A673 (cell line): ENCODE measurements around the gene KAT14. TPM values are rescaled to one million over a fixed set of nuclear protein-coding genes. Genes with fewer than 3 reads are reported as not detected.
A peak's percentile ranks its signal among the peaks of the same experiment; 100 is the strongest.
"Not testable (repeated sequence)": the region's sequence is repeated elsewhere in the genome, so short reads cannot be mapped to it uniquely, and the experiment has no call there.

Experiments
- BruUV-seq: library from RNA; stranded (reverse); fragments of 400-500 nt; replicated peaks from 2 replicates; lab custom pipeline; 2021; lab: Mats Ljungman, UMichigan
- CTCF ChIA-PET: fragments of 300-600 bp; sonication (Branson Sonifier 250); formaldehyde crosslinking; loops from one replicate; lab custom pipeline; 2022; ENCODE audit warnings: antibody characterized with exemption; lab: Charles Lee
- POLR2A ChIA-PET: fragments of 300-600 bp; sonication (Branson Sonifier 250); formaldehyde crosslinking; loops from one replicate; lab custom pipeline; 2022; ENCODE audit warnings: antibody characterized with exemption; ENCODE audit not compliant: low non-redundant PET; lab: Charles Lee
- DNase-seq: peaks from one replicate; pipeline ENCODE4 v3.0.0-alpha.2; 2015; ENCODE audit warnings: low spot score
- H3K27ac ChIP-seq: fragments of 200-600 bp; sonication (generic); 2 replicates; pipeline ENCODE4 v1.5.1; 2016; ENCODE audit warnings: mixed run types, low read depth, mild to moderate bottlenecking, mixed read lengths, antibody characterized with exemption, low read length; ENCODE audit not compliant: poor library complexity, severe bottlenecking
- H3K27me3 ChIP-seq: fragments of 200-600 bp; sonication (generic); replicated peaks from 2 replicates; pipeline ENCODE4 v1.6.1; 2017; ENCODE audit warnings: mixed run types, low read depth, mild to moderate bottlenecking, mixed read lengths, antibody characterized with exemption, low read length; ENCODE audit not compliant: insufficient read depth, poor library complexity
- H3K36me3 ChIP-seq: fragments of 200-600 bp; sonication (generic); 2 replicates; pipeline ENCODE4 v1.6.1; 2016; ENCODE audit warnings: mixed run types, mild to moderate bottlenecking, mixed read lengths, antibody characterized with exemption, low read length; ENCODE audit not compliant: insufficient read depth, poor library complexity, severe bottlenecking
- H3K4me1 ChIP-seq: fragments of 200-600 bp; sonication (generic); 2 replicates; pipeline ENCODE4 v1.6.1; 2017; ENCODE audit warnings: mixed run types, mild to moderate bottlenecking, mixed read lengths, antibody characterized with exemption, low read length; ENCODE audit not compliant: insufficient read depth, poor library complexity, severe bottlenecking
- H3K4me3 ChIP-seq: fragments of 200-600 bp; sonication (generic); 2 replicates; pipeline ENCODE4 v1.5.1; 2016; ENCODE audit warnings: low read depth, mixed run types, mild to moderate bottlenecking, mixed read lengths, low read length; ENCODE audit not compliant: poor library complexity, severe bottlenecking
- H3K9me3 ChIP-seq: fragments of 200-600 bp; sonication (generic); 2 replicates; pipeline ENCODE4 v1.6.1; 2016; ENCODE audit warnings: mixed run types, low read depth, mild to moderate bottlenecking, mixed read lengths, antibody characterized with exemption, low read length; ENCODE audit not compliant: poor library complexity, severe bottlenecking
- EZH2 ChIP-seq: fragments of 200-600 bp; sonication (generic); IDR thresholded peaks from 2 replicates; pipeline ENCODE4 v1.6.1; 2017; ENCODE audit warnings: borderline replicate concordance, low read depth, mild to moderate bottlenecking, mixed read lengths, antibody characterized with exemption, low read length; ENCODE audit not compliant: poor library complexity, severe bottlenecking
- intact Hi-C: fragments of 100-400 bp; cut with micrococcal nuclease; formaldehyde crosslinking; loops from one replicate; pipeline ENCODE4 v1.10.0; 2022; ENCODE audit not compliant: unreplicated experiment
- total RNA-seq: library from RNA; stranded (reverse); gene quantifications from 2 replicates; pipeline ENCODE4 v1.2.3, GENCODE V29; 2021
- TF ChIP-seq, protein P1 (sequence below): fragments of 300-800, 200-600 bp; sonication (generic); conservative IDR thresholded peaks from 2 replicates; pipeline ENCODE4 v1.5.1; 2017; ENCODE audit warnings: low read depth, mild to moderate bottlenecking, antibody characterized with exemption, low read length, moderate library complexity, mixed read lengths

Gene KAT14
- total RNA-seq, 1 experiment from 2014 or later, result 20.6 TPM

DNA sequence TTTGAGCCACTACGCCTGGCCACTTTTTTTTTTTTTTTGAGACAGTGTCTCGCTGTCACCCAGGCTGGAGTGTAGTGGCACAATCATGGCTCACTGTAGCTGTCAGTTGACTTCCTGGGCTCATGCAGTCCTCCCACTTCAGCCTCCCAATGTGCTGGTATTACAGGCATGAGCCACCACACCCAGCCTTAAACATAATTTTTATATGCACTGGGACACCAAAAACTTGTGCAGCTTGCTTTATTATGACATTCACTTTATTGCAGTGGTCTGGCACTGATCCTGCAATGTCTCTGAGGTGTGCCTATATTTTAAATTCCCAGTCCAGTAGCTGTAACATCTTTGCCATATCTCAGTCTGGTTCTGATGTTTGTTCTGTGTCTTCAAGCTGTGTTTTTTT lies 34.7 kb downstream of the KAT14 start:
- no peak for DNase-seq
- H3K9me3 ChIP-seq, result no peaks in the 10 kb centered on the region
- no peak overlapping the region for H3K4me3 ChIP-seq
- BruUV-seq, result no TSS peak
- CTCF ChIA-PET, result no interaction called here
- H3K27me3 ChIP-seq, result no peaks in the 10 kb centered on the region
- no peak overlapping the region for H3K27ac ChIP-seq
- no peaks in the 10 kb centered on the region for H3K4me1 ChIP-seq
- POLR2A ChIA-PET, result no interaction called here
- intact Hi-C loops, result no loop called here
- peaks cover 2% of the 10 kb centered on the region for H3K36me3 ChIP-seq
- no peak for TF ChIP-seq EZH2
- TF ChIP-seq, protein P1, sequence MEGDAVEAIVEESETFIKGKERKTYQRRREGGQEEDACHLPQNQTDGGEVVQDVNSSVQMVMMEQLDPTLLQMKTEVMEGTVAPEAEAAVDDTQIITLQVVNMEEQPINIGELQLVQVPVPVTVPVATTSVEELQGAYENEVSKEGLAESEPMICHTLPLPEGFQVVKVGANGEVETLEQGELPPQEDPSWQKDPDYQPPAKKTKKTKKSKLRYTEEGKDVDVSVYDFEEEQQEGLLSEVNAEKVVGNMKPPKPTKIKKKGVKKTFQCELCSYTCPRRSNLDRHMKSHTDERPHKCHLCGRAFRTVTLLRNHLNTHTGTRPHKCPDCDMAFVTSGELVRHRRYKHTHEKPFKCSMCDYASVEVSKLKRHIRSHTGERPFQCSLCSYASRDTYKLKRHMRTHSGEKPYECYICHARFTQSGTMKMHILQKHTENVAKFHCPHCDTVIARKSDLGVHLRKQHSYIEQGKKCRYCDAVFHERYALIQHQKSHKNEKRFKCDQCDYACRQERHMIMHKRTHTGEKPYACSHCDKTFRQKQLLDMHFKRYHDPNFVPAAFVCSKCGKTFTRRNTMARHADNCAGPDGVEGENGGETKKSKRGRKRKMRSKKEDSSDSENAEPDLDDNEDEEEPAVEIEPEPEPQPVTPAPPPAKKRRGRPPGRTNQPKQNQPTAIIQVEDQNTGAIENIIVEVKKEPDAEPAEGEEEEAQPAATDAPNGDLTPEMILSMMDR, result no peak

DNA sequence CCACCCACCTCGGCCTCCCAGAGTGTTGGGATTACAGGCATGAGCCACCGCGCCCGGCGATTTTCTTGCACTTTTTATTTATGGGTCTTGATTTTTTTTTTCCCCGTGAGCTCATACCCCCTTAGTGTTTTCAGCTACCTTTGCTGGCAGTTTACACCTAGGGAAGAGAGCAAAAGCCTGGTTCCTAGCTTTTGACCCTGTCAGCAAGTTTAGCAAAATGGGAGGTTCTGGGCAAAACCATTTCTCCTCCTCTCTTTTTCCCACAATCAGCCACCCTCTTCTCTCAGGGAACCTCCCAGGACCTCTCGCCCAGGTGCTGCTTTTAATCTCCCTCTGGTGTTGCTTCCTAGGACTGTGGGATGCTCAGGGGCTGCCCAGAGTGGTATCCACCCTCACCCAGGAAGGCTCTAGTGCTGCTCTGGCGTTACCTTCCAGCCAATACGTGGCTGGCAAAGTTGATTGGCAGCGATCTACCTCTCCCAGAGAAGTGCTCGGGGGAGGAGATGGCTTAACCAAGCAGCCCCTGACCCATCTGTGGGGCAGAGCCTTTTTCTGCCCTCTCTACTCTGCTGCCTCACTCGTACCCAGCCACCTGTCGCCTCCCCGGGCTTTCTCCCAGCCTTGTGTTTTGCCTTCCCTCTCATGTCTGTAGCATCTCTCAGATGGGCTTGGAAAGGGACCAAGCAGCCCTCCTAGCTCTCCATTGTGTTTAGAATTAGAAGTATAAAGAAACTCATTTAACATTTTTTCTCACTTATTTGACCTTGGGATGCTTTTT lies 37.4 kb downstream of the KAT14 start:
- DNase-seq, result no peak
- Histone ChIP-seq H3K4me1 (no peaks in the 10 kb centered on the region), H3K27me3 (no peaks in the 10 kb centered on the region), H3K27ac (no peak overlapping the region), H3K9me3 (no peaks in the 10 kb centered on the region), H3K36me3 (no peaks in the 10 kb centered on the region), H3K4me3 (no peak overlapping the region)
- intact Hi-C loops, result no loop called here
- ChIA-PET POLR2A (no interaction called here), CTCF (no interaction called here)
- no peak for TF ChIP-seq EZH2
- TF ChIP-seq, protein P1, result no peak
- no TSS peak for BruUV-seq

DNA sequence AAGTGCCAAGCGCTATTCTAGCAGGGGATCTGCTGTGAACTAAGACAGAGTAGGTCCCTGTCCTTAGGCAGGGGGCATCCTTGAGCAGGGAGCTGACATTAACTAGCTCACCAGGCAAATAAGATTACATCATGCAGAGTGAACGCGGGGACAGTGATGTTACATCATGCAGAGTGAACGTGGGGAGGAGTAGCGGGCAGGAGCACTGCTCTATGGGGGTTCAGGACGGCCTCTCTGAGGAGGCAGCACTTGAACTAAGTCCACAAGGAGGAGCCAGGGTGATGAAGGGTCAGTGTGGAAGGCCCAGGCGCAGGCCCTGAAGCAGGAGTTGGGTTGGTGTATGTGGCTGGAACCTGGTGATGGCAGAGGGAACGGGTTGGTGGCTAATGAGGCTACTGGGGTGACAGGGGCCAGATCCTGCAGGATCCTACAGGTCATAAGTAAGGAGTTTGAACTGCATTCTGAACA lies 38.7 kb downstream of the KAT14 start:
- Histone ChIP-seq H3K4me3 (no peak overlapping the region), H3K27ac (peak overlapping the region; percentile 28), H3K9me3 (peaks cover 5% of the 10 kb centered on the region), H3K27me3 (no peaks in the 10 kb centered on the region), H3K4me1 (no peaks in the 10 kb centered on the region), H3K36me3 (peaks cover 5% of the 10 kb centered on the region)
- no peak for TF ChIP-seq EZH2
- TF ChIP-seq, protein P1, result 0 out of 2 replicates have a peak, but pooled peaks have one; percentile 17
- peak; percentile 30 for DNase-seq
- CTCF ChIA-PET, result no interaction called here
- BruUV-seq, result no TSS peak
- POLR2A ChIA-PET, result no interaction called here
- intact Hi-C loops, result no loop called here

DNA sequence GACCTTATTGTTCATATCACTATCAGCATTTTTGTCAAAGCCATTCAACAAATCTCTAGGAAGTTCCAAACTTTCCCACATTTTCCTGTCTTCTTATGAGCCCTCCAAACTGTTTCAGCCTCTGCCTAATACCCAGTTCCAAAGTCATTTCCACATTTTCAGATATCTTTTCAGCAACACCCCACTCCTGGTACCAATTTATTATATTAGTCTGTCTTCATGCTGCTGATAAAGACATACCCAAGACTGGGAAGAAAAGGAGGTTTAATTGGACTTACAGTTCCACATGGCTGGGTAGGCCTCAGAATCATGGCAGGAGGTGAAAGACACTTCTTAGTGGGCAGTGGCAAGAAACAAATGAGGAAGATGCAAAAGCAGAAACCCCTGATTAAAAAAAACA lies 42.7 kb downstream of the KAT14 start:
- H3K27ac ChIP-seq, DNase-seq, POLR2A ChIA-PET, H3K9me3 ChIP-seq, CTCF ChIA-PET, BruUV-seq, H3K4me1 ChIP-seq, H3K27me3 ChIP-seq, intact Hi-C loops, H3K4me3 ChIP-seq: not testable (repeated sequence)
- peaks cover 23% of the 10 kb centered on the region for H3K36me3 ChIP-seq
